Transverse colon (tissue), 4 donors: ENCODE data around the gene COX7A2.

Experiments used
- CTCF ChIP-seq, 5 experiments: fragments of 200-600 bp in 3 of 5; fragments of 450-650 bp in 2 of 5; sonication (generic) in 3 of 5; IDR thresholded peaks; 1 replicate in 2 of 5; 2 replicates in 3 of 5; pipeline ENCODE4 v1.5.1; 2016 to 2017; ENCODE audit warnings: antibody characterized with exemption in 5 of 5, inconsistent platforms in 3 of 5, mild to moderate bottlenecking in 2 of 5, moderate library complexity in 1 of 5
- EP300 ChIP-seq: sonication (generic); formaldehyde crosslinking; IDR thresholded peaks from one replicate; pipeline ENCODE4 v1.6.1; 2017; ENCODE audit warnings: antibody characterized with exemption, low read depth
- POLR2A ChIP-seq: fragments of 450-650 bp; IDR thresholded peaks from one replicate; pipeline ENCODE4 v1.6.1; 2016; ENCODE audit warnings: antibody characterized with exemption, mild to moderate bottlenecking, moderate library complexity
- POLR2AphosphoS5 ChIP-seq, 3 donors: sonication (generic); formaldehyde crosslinking; IDR thresholded peaks; one replicate each; pipeline ENCODE4 v1.6.1; 2016; ENCODE audit warnings: antibody characterized with exemption in 3 of 3

DNA sequence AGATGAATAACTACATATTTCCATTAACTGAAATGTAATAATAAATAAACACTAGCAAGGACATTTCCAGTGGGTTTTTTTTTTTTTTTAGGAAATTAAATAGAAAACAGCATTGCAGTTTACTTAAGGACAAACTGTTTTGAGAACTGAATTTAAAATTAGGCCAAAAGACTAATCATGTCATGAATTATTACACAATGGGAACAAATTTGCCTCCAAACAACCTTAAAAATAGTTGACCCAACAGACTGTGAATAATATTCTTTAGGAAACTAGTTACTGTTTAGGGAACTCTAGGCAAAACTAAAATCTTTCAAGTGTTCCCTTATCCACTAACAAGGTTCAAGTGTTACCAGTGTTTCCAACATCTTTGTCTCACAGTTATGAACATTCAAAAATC lies 21.3 kb downstream of the COX7A2 start:
- no peak for TF ChIP-seq POLR2AphosphoS5 (IDR thresholded peaks at IDR 0.05)
- no peak for TF ChIP-seq CTCF (IDR thresholded peaks at IDR 0.05)
- no peak for TF ChIP-seq POLR2A
- no peak for TF ChIP-seq EP300
